K562 (cell line): ENCODE results near the gene ITSN2. TPM values are rescaled to one million over a fixed set of nuclear protein-coding genes. Genes with fewer than 3 reads are reported as not detected.
A peak's percentile ranks its signal among the peaks of the same experiment; 100 is the strongest.

Experiments
- AFF4 ChIP-seq: sonication (generic); formaldehyde crosslinking; IDR thresholded peaks from 2 replicates; pipeline ENCODE4 v1.8.0; 2023; ENCODE audit warnings: mild to moderate bottlenecking, missing genetic modification reagents
- ATF6 ChIP-seq: sonication (generic); formaldehyde crosslinking; IDR thresholded peaks from 2 replicates; pipeline ENCODE4 v1.4.0; 2020; ENCODE audit warnings: mild to moderate bottlenecking, missing genetic modification reagents
- CTCF ChIP-seq, 3 experiments: IDR thresholded peaks in 2 of 3; conservative IDR thresholded peaks in 1 of 3; 2 replicates each; pipeline ENCODE4 v1.5.1; 2011 to 2012; ENCODE audit warnings: low read length in 3 of 3, mild to moderate bottlenecking in 3 of 3, control low read depth in 2 of 3, improper control_type of control experiment in 1 of 3, inconsistent platforms in 1 of 3, low read depth in 1 of 3, mixed read lengths in 1 of 3, moderate library complexity in 1 of 3; ENCODE audit not compliant: insufficient read depth in 2 of 3
- EZH2 ChIP-seq: IDR thresholded peaks from 2 replicates; pipeline ENCODE4 v1.6.1; 2012; ENCODE audit warnings: low read depth, mild to moderate bottlenecking, inconsistent platforms, low read length, borderline replicate concordance
- FOXA3 ChIP-seq, 2 experiments: fragments of 450-650 bp in 1 of 2; sonication (generic) in 1 of 2; formaldehyde crosslinking; IDR thresholded peaks in 1 of 2; conservative IDR thresholded peaks in 1 of 2; 2 replicates each; pipeline versions ENCODE4 v1.4.0 to v1.8.0; 2020 to 2022; ENCODE audit warnings: mild to moderate bottlenecking in 2 of 2, missing genetic modification reagents in 1 of 2
- HMG20A ChIP-seq: fragments of 450-650 bp; formaldehyde crosslinking; conservative IDR thresholded peaks from 2 replicates; pipeline ENCODE4 v1.4.0; 2020; ENCODE audit warnings: mild to moderate bottlenecking, mixed read lengths
- MAZ ChIP-seq, 2 experiments: fragments of 450-650 bp in 1 of 2; sonication (generic) in 1 of 2; formaldehyde crosslinking; IDR thresholded peaks in 1 of 2; conservative IDR thresholded peaks in 1 of 2; 2 replicates each; pipeline versions ENCODE4 v1.4.0 to v1.5.0; 2020; ENCODE audit warnings: mild to moderate bottlenecking in 1 of 2, missing genetic modification reagents in 1 of 2
- MCM5 ChIP-seq: fragments of 450-650 bp; IDR thresholded peaks from 2 replicates; pipeline ENCODE4 v1.6.1; 2016; ENCODE audit warnings: low read depth
- PRDM10 ChIP-seq: fragments of 450-650 bp; IDR thresholded peaks from 2 replicates; pipeline ENCODE4 v1.6.1; 2018; ENCODE audit not compliant: partially characterized antibody
- SRSF3 ChIP-seq: fragments of 200-400 bp; formaldehyde crosslinking; IDR thresholded peaks from 2 replicates; pipeline ENCODE4 v1.6.1; 2016; ENCODE audit warnings: mild to moderate bottlenecking, low read length, moderate library complexity; ENCODE audit not compliant: insufficient read depth
- TCF7L2 ChIP-seq: fragments of 150-350 bp; IDR thresholded peaks from 2 replicates; pipeline ENCODE4 v1.6.1; 2016; ENCODE audit warnings: low read depth, mild to moderate bottlenecking, low read length, moderate library complexity
- TFAP4 ChIP-seq: sonication (generic); formaldehyde crosslinking; IDR thresholded peaks from 2 replicates; pipeline ENCODE4 v1.8.0; 2022; ENCODE audit warnings: missing genetic modification reagents, mild to moderate bottlenecking, moderate library complexity, borderline replicate concordance
- ZNF780A ChIP-seq: fragments of 250-450 bp; sonication (Bioruptor Pico); IDR thresholded peaks from 2 replicates; pipeline ENCODE4 v1.5.0; 2021; ENCODE audit warnings: mild to moderate bottlenecking
- ZSCAN32 ChIP-seq: fragments of 450-650 bp; formaldehyde crosslinking; IDR thresholded peaks from 2 replicates; pipeline ENCODE4 v1.4.0; 2020; ENCODE audit warnings: mild to moderate bottlenecking, moderate library complexity
- polyA plus RNA-seq, 8 experiments: library from polyadenylated mRNA; depleted of rRNA in 4 of 8; stranded (reverse) in 5 of 8; unstranded in 3 of 8; fragments of >200 nt; fragmentation: Nextera tagmentation in 2 of 8; fragmentation: Illumina TruSeq in 1 of 8; extraction: Ambion mirVana in 2 of 8; extraction: Trizol in 1 of 8; gene quantifications; 2 replicates each; pipeline versions ENCODE4 v1.2.1 to v1.2.3, GENCODE V29; 2011 to 2014; ENCODE audit warnings: inconsistent platforms in 1 of 8, missing spikeins in 1 of 8
- total RNA-seq, 7 experiments: library from RNA; depleted of rRNA in 6 of 7; stranded (reverse); fragments of >200 nt in 6 of 7; fragmentation: Illumina TruSeq in 2 of 7; extraction: Trizol in 2 of 7; gene quantifications; 2 replicates each; pipeline versions ENCODE4 v1.2.1 to v1.2.3, GENCODE V29; 2011 to 2021; ENCODE audit warnings: low replicate concordance in 1 of 7

ITSN2 gene
- total and polyA plus RNA-seq, 9 of the 15 experiments (the other 6 are each of a cell fraction or from before 2014, with no cell fraction given) = 6.6 to 19.9 (median 15.2) TPM

- TF ChIP-seq TFAP4 (CRISPR knock-in tag) (peak; percentile 46; the same call in 1 of the 2 replicates), TCF7L2 (no peak), PRDM10 (peak; percentile 35), MCM5 (no peak), ZNF780A (CRISPR knock-in tag) (no peak), AFF4 (CRISPR knock-in tag) (no peak), CTCF (IDR thresholded peaks at IDR 0.05 in 2 of 3, conservative IDR thresholded peaks at IDR 0.05 in 1 of 3; ENCODE audit: insufficient read depth in 2 of 3, low read depth in 1 of 3, low read length in 3 of 3) (peak; percentile 98 to 99 (median 99)), HMG20A (CRISPR knock-in tag) (no peak), SRSF3 (no peak), MAZ (CRISPR knock-in tag; conservative IDR thresholded peaks at IDR 0.05 in 1 of 2, IDR thresholded peaks at IDR 0.05 in 1 of 2) (peak in 1 of 2 experiments; percentile 81; a peak in 2 of 4 replicates), EZH2 (no peak), FOXA3 (CRISPR knock-in tag; conservative IDR thresholded peaks at IDR 0.05 in 1 of 2, IDR thresholded peaks at IDR 0.05 in 1 of 2) (no peak), ATF6 (CRISPR knock-in tag) (no peak), ZSCAN32 (no peak)
Measured at GRCh38 chr2:24164416-24164973, 195.8 kb downstream of the ITSN2 start (continued).
